ENCODE results near the gene FSIP1. TPM values are rescaled to one million over a fixed set of nuclear protein-coding genes. Genes with fewer than 3 reads are reported as not detected.
A peak's percentile ranks its signal among the peaks of the same experiment; 100 is the strongest.

FSIP1 gene
- total RNA-seq, 1 experiment from 2014 or later: 0.61 TPM

DNA sequence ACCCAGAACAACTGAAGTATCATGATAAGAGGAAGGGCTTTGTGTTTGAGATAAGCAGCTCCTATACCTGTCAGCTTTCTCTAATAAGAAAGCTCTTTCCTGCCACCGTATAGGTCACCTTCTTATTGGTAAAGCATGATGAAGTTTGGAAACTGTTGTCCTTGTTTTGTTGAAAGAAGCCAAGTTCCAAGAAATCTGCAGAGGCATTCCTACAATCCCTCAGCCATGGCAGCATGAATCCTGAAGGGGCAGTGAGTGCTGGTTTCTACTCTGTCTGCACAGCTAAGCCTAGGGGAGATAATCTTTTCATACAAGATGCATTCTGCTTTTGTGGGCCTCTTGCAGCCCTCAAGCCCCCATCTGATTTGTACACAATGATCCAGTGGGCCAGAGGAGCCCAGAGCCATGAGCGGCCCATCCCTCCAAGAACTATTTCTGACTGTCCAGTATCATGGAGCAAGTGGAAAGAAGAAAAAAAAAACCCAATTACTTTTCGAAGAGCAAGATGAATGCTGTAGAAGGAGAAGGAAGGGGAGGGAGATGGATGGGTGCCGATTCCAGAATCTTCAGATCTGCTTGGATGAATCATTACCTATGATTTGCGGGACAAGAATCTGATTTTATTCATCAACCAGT is 203.7 kb downstream of the FSIP1 start:
- CTCF ChIA-PET: interaction anchor here (0.7 to 5.4 kb wide), 26 partner anchors 24 to 872 kb away, joined by 3 to 44 read pairs (median 6); no protein-coding TSS in a partner anchor
- peaks cover 28% of the 10 kb centered on the region for H3K4me1 Mint-ChIP-seq
- no peak for ATAC-seq

GRCh38 chr15:39575180-39575579 is 207.5 kb downstream of the FSIP1 start:
- peaks cover 15% of the 10 kb centered on the region for H3K4me1 Mint-ChIP-seq
- POLR2A ChIA-PET: interaction anchor here (0.6 to 0.7 kb wide), 2 partner anchors 16 to 63 kb away, joined by 7 to 10 read pairs; no protein-coding TSS in a partner anchor
- H3K36me3 Mint-ChIP-seq: no peaks in the 10 kb centered on the region
- CTCF ChIA-PET: no interaction called here
- no peak overlapping the region for H3K27ac Mint-ChIP-seq
- no peak for DNase-seq (ENCODE audit: low spot score)
- H3K9me3 Mint-ChIP-seq: no peaks in the 10 kb centered on the region
- H3K27me3 Mint-ChIP-seq (ENCODE audit: low read depth): peaks cover 16% of the 10 kb centered on the region
- ATAC-seq: no peak
- H3K4me3 Mint-ChIP-seq: no peak overlapping the region
- TF ChIP-seq NFYB (CRISPR knock-in tag; conservative IDR thresholded peaks at IDR 0.05; ENCODE audit: low read depth) (no peak), ZNF671 (CRISPR knock-in tag; IDR thresholded peaks at IDR 0.05) (no peak), NR1H2 (CRISPR knock-in tag; IDR thresholded peaks at IDR 0.05) (no peak), SP1 (CRISPR knock-in tag; conservative IDR thresholded peaks at IDR 0.05) (no peak), ZNF396 (CRISPR knock-in tag; IDR thresholded peaks at IDR 0.05; ENCODE audit: borderline replicate concordance) (no peak), ZNF416 (CRISPR knock-in tag; IDR thresholded peaks at IDR 0.05) (no peak), GRHL2 (CRISPR knock-in tag; IDR thresholded peaks at IDR 0.05; ENCODE audit: insufficient replicate concordance, severe bottlenecking) (no peak), MYBL2 (CRISPR knock-in tag; IDR thresholded peaks at IDR 0.05) (no peak)
- TF ChIP-seq, protein P1, sequence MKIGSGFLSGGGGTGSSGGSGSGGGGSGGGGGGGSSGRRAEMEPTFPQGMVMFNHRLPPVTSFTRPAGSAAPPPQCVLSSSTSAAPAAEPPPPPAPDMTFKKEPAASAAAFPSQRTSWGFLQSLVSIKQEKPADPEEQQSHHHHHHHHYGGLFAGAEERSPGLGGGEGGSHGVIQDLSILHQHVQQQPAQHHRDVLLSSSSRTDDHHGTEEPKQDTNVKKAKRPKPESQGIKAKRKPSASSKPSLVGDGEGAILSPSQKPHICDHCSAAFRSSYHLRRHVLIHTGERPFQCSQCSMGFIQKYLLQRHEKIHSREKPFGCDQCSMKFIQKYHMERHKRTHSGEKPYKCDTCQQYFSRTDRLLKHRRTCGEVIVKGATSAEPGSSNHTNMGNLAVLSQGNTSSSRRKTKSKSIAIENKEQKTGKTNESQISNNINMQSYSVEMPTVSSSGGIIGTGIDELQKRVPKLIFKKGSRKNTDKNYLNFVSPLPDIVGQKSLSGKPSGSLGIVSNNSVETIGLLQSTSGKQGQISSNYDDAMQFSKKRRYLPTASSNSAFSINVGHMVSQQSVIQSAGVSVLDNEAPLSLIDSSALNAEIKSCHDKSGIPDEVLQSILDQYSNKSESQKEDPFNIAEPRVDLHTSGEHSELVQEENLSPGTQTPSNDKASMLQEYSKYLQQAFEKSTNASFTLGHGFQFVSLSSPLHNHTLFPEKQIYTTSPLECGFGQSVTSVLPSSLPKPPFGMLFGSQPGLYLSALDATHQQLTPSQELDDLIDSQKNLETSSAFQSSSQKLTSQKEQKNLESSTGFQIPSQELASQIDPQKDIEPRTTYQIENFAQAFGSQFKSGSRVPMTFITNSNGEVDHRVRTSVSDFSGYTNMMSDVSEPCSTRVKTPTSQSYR (CRISPR knock-in tag; IDR thresholded peaks at IDR 0.05): no peak

More for the DNA sequence above, 203.7 kb downstream of the FSIP1 start:
- H3K4me3 Mint-ChIP-seq: peak overlapping the region; percentile 87
- no peak for DNase-seq (ENCODE audit: low spot score)
- H3K27me3 Mint-ChIP-seq (ENCODE audit: low read depth): peaks cover 16% of the 10 kb centered on the region
- peak overlapping the region; percentile 99 for H3K27ac Mint-ChIP-seq
- POLR2A ChIA-PET: interaction anchor here (1.2 to 3.1 kb wide), 3 partner anchors 48 to 406 kb away, joined by 5 to 24 read pairs (median 11); no protein-coding TSS in a partner anchor
- H3K36me3 Mint-ChIP-seq: peaks cover 13% of the 10 kb centered on the region
- no peaks in the 10 kb centered on the region for H3K9me3 Mint-ChIP-seq
- TF ChIP-seq, protein P2, sequence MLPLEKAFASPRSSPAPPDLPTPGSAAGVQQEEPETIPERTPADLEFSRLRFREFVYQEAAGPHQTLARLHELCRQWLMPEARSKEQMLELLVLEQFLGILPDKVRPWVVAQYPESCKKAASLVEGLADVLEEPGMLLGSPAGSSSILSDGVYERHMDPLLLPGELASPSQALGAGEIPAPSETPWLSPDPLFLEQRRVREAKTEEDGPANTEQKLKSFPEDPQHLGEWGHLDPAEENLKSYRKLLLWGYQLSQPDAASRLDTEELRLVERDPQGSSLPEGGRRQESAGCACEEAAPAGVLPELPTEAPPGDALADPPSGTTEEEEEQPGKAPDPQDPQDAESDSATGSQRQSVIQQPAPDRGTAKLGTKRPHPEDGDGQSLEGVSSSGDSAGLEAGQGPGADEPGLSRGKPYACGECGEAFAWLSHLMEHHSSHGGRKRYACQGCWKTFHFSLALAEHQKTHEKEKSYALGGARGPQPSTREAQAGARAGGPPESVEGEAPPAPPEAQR (CRISPR knock-in tag; IDR thresholded peaks at IDR 0.05): no peak
- TF ChIP-seq, protein P3, sequence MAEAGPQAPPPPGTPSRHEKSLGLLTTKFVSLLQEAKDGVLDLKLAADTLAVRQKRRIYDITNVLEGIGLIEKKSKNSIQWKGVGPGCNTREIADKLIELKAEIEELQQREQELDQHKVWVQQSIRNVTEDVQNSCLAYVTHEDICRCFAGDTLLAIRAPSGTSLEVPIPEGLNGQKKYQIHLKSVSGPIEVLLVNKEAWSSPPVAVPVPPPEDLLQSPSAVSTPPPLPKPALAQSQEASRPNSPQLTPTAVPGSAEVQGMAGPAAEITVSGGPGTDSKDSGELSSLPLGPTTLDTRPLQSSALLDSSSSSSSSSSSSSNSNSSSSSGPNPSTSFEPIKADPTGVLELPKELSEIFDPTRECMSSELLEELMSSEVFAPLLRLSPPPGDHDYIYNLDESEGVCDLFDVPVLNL (CRISPR knock-in tag; IDR thresholded peaks at IDR 0.05; ENCODE audit: borderline replicate concordance, low read depth): no peak
- TF ChIP-seq ZNF416 (CRISPR knock-in tag; IDR thresholded peaks at IDR 0.05) (no peak), IRF2 (CRISPR knock-in tag; IDR thresholded peaks at IDR 0.05; ENCODE audit: borderline replicate concordance, low read depth) (no peak), ETV6 (CRISPR knock-in tag; IDR thresholded peaks at IDR 0.05) (no peak), HMGA2 (CRISPR knock-in tag; IDR thresholded peaks at IDR 0.05) (no peak), PREB (CRISPR knock-in tag; IDR thresholded peaks at IDR 0.05; ENCODE audit: borderline replicate concordance) (no peak), ZMAT4 (CRISPR knock-in tag; IDR thresholded peaks at IDR 0.05) (no peak), ATF3 (CRISPR knock-in tag; conservative IDR thresholded peaks at IDR 0.05) (no peak), SMAD4 (CRISPR knock-in tag; IDR thresholded peaks at IDR 0.05) (no peak), NR1H2 (CRISPR knock-in tag; IDR thresholded peaks at IDR 0.05) (no peak), GABPB1 (CRISPR knock-in tag; IDR thresholded peaks at IDR 0.05) (no peak)
- TF ChIP-seq, protein P4, sequence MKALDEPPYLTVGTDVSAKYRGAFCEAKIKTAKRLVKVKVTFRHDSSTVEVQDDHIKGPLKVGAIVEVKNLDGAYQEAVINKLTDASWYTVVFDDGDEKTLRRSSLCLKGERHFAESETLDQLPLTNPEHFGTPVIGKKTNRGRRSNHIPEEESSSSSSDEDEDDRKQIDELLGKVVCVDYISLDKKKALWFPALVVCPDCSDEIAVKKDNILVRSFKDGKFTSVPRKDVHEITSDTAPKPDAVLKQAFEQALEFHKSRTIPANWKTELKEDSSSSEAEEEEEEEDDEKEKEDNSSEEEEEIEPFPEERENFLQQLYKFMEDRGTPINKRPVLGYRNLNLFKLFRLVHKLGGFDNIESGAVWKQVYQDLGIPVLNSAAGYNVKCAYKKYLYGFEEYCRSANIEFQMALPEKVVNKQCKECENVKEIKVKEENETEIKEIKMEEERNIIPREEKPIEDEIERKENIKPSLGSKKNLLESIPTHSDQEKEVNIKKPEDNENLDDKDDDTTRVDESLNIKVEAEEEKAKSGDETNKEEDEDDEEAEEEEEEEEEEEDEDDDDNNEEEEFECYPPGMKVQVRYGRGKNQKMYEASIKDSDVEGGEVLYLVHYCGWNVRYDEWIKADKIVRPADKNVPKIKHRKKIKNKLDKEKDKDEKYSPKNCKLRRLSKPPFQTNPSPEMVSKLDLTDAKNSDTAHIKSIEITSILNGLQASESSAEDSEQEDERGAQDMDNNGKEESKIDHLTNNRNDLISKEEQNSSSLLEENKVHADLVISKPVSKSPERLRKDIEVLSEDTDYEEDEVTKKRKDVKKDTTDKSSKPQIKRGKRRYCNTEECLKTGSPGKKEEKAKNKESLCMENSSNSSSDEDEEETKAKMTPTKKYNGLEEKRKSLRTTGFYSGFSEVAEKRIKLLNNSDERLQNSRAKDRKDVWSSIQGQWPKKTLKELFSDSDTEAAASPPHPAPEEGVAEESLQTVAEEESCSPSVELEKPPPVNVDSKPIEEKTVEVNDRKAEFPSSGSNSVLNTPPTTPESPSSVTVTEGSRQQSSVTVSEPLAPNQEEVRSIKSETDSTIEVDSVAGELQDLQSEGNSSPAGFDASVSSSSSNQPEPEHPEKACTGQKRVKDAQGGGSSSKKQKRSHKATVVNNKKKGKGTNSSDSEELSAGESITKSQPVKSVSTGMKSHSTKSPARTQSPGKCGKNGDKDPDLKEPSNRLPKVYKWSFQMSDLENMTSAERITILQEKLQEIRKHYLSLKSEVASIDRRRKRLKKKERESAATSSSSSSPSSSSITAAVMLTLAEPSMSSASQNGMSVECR (CRISPR knock-in tag; IDR thresholded peaks at IDR 0.05; ENCODE audit: borderline replicate concordance): no peak
